NCI-H2107 (cell line): ENCODE data around the gene RAB10.
"Not testable (repeated sequence)": the region's sequence is repeated elsewhere in the genome, so short reads cannot be mapped to it uniquely, and the experiment has no call there.

Experiments used
- DNase-seq: peaks from one replicate; lab custom pipeline; 2025; lab: John Stamatoyannopoulos, UW

The RAB10 gene

DNA sequence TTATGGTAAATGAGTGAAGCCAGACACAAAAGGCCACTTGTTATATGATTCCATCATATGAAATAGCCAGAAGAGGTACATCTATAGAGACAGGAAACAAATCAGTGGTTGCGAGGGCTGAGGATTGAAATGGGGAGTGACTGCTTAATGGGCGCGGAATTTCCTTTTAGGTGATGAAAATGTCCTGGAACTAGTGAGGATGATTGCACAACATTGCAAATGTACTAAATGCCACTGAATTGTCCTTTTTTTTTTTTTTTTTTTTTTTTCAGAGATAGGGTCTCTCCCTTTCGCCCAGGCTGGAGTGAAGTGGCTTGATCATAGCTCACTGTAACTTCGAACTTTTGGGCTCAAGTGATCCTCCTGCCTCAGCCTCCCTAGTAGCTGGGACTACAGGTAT is 123.7 kb downstream of the RAB10 start:
- DNase-seq, result no peak

DNA sequence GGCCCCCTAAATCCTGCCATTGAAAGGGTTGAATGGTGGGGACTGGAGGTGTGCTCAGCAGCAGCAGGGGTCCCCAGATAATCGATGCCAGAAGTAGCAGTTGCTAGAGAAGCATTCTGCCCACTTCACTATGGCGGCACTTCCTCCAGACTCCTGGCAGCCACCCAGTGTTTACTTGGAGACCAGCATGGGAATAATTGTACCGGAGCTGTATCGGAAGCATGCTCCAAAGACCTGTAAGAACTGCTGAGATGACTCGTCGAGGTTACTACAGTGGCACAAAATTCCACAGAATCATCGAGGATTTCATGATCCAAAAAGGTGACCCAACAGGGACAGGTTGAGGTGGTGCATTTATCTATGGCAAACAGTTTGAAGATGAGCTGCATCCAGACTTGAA is 128.0 kb downstream of the RAB10 start:
- no peak for DNase-seq

DNA sequence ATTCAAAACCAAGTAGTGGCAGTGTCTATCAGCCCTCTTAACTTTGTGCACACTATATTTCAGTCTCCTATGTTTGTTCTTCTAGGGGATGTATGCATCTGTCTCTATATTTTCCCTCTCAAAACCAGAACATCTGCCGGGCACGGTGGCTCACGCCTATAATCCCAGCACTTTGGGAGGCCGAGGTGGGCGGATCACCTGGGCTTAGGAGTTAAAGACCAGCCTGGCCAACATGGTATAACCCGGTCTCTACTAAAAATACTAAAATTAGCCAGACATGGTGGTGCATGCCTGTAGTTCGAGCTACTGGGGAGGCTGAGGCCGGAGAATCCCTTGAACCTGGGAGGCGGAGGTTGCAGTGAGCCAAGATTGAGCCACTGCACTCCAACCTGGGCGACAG is 129.1 kb downstream of the RAB10 start:
- DNase-seq, result no peak

DNA sequence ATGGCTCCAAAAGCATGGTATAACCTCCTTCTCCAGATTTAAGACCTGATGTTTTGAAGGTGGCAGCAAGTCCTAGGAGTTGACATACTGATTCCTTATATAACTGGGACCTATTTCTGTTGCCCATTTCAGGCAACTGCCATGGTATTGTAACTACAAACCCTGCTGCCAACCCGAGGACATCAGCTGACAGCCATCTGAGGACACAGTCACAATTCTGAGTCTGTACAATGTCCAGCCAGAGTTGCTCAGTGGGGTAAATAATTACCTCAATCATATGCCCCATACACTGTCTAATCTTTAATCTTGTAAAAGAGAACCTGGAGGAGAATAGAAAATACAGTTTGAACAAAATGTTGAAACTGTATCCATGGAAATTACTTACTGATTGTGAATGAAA is 130.3 kb downstream of the RAB10 start:
- DNase-seq, result no peak

DNA sequence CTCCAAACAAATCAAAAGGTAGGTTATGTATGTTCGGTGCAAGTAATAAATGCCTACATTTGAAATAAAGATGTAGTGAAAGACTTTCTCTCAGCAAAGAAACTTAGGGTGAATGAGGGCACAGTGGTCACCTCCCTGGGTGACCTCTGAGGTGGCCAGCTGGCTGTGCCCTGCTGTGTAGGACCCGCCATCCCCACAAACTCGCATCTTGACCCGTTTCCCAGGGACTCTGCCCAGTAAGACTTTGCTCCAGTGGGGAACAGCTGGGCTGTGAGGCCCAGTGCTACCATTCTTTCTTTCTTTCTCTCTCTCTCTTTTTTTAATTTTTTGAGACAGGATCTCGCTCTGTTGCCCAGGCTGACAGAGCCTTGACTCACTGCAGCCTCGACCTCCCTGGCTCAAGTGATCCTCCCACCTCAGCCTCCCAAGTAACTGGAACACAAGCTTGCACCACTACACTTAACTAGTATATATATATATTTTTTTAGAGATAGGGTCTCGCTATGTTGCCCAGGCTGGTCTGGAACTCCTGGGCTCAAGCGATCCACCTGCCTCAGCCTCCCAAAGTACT is 130.8 kb downstream of the RAB10 start:
- DNase-seq, result no peak

DNA sequence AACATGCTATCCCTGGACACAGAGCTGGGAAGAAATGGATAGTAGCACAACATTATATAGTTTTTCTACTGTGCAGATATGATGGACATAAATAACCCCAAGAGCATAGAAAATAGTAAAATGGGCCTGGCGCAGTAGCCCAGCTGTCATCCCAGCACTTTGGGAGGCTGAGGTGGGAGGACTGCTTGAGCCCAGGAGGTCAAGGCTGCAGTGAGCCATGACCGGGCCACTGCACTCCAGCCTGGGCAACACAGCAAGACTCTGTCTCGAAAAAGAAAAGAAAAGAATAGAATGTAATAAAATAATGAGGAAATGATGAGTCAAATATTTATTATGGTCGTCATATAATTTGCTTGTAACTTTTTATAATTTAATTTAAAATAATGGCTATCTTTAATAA is 131.5 kb downstream of the RAB10 start:
- DNase-seq, result no peak

DNA sequence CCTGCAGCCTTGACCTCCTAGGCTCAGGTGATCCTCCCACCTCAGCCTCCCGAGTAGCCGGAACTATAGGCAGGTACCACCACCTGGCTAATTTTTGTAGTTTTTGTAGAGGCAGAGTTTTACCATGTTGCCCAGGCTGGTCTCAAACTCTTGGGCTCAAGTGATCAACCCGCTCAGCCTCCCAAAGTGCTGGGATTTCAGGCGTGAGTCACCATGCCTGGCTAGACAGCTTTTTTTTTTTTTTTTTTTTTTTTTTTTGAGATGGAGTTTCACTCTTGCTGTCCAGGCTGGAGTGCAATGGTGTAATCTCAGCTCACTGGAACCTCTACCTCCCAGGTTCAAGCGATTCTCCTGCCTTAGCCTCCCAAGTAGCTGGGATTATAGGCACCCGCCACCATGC is 132.7 kb downstream of the RAB10 start:
- not testable (repeated sequence) for DNase-seq

DNA sequence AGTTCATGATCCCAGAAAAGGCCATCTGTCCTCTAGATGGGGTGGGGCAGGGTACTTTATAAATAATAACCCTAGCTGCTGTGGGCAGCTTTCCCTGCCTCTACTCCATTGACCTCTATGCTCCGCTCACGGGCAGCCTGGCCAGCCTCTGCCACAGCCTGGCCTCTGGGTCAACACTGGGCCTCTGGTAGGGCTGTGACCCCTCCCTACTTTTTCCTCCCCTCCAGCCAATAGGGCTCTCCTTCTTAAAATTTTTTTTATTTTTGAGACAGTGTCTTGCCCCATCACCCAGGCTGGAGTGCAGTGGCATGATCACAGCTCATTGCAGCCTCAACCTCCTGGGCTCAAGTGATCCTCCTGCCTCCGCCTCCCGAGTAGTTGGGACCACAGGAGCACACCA is 134.9 kb downstream of the RAB10 start:
- no peak for DNase-seq

DNA sequence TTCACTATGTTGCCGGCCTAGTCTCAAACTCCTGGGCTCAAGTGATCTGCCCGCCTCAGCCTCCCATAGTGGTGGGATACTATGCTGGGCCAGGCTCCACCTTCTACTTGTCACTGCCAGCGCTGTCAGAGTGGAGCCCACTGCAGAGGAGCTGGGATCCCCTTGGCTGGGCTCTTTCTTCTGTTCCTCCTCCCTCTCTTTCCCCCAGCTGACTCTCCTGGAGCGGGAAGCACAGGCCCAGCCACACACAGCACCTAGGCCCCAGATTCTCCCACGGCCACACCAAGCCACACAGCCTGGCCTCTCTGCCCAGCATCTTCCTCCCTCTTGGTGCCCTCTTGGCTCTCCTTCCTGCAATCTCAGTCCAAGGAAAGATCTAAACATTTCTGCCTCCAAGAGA is 135.3 kb downstream of the RAB10 start:
- no peak for DNase-seq

DNA sequence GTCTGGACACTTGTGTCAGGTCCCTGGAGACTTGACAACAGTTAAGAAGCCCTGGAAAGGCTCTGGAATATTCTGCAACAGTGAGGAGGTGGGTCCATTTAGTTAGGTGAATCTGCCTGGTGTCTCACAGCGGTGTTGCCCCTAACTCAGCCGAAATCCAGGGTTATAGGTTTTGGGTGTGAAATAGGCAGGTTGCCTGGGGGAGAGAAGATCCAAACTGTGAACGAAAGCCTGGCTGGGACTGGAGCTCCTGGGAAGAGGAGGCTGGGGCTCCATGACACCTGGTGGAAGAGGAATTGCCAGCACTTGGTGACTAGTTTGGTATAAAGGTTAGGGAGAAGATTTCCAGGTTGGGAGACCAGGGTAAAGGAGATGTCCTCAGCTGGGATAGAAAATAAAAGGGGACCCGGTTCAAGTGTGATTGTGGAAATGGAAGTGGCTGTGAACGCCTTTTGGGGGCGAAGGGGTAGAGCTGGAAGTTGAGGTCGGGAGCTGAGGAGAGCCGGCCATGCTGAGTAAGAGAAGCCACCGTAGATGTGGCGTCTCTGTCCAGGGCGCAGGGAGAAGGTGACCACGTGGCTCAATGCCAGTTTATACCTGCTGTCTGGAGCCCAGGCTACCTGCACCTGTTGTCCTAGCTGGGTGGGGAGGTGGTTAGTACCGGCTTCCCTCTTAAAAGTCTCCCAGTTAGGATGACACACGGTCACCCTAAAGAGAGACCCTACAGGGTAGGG is 136.0 kb downstream of the RAB10 start:
- DNase-seq, result no peak

DNA sequence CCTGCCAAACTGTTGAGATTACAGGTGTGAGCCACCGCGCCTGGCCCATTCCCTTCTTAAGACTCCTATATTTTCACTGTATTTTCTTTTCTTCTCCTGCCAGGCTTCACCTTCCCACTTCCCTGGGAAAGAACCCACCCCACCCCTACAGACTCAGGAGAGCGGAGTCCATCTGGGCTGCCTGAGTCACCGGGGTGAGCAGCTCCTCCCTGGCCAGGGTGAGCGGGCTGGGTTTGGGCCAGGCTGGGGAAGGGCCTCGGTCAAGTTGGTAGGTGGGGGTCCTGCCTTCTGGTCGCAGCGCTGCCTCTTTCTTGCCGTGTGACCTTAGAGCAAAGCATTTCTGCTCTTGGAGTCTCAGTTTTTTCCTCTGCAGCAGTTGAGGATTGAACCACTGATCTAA is 136.9 kb downstream of the RAB10 start:
- no peak for DNase-seq

DNA sequence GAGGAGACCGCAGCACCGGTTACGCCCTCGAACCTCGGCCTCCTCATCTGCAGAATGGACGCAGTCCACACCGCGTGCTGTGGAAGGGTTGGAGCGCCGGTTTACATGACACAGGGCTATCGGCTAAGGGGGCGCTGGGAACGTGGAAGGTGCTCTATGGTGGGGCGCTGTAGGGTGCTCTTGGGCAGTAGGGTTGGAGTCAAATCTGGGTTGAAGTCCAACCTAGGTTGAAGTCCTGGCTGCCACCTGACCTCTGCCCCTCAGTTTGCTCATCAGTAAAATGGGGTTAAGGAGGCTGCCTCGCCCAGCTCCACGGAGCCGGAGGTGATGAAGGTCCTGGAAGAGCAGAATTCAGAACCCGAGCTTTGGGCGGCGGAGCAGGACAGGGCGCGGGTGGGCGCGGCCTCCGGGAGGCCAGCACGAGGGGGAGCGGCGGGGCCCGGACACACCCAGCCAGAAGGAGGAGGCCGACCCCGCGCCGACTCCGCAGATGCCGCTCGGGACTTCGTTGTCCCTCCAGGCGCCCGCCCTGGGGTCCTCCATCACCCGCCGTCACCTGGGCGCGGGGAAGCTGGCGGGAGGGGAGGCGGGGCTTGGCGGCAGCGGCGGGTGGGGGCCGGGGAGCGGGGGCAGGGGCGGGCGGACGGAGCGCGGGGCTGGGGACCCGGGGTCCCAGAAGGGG is 138.4 kb downstream of the RAB10 start:
- DNase-seq, result no peak

DNA sequence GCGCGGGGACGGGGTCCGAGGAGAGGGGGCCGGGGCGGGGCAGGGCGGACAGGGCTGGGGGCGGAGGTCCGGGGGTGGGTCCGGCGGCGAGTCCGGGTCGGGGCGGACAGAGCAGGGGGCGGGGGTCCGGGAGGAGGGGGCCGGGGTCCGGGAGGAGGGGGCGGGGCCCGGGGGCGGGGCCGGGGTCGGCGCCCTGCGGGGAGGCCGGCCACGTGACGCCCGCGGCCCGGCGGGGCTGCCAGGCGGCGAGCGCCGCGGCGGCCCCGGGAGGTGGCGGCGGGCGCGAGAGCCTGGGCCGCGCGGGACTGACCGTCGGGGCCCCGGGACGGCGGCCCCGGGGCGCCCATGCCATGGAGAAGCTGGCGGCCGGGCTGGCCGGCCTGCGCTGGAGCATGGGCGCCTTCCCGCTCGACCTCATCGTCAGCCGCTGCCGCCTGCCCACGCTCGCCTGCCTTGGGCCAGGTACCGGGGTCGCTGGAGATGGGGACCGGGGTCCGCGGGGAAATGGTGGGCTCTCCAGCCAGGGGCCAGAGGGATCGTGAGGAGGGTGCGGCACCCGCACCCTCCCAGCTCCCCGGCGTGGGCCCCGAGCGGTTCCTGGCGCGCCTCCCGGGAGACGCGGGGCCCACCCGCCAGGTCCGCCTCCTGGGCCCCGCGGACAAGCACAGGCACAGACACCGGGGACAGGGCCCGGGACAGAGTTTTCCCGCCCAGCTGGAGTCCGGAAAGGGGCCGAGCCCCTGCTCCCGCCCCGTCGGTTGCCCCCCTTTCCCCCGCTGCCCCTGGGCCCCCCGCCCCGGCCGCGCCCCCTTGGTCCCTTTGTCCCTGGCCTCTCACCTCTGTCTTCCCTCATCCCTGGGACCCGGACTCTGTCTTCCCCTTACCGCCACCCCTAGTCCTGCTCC is 139.2 kb downstream of the RAB10 start, which contains the start of gene GAREM2:
TSS of gene GAREM2 (plus strand) at position 218 of the 905 bp plus-strand sequence. CDS start at position 351, 133 bp downstream.
- no peak for DNase-seq

DNA sequence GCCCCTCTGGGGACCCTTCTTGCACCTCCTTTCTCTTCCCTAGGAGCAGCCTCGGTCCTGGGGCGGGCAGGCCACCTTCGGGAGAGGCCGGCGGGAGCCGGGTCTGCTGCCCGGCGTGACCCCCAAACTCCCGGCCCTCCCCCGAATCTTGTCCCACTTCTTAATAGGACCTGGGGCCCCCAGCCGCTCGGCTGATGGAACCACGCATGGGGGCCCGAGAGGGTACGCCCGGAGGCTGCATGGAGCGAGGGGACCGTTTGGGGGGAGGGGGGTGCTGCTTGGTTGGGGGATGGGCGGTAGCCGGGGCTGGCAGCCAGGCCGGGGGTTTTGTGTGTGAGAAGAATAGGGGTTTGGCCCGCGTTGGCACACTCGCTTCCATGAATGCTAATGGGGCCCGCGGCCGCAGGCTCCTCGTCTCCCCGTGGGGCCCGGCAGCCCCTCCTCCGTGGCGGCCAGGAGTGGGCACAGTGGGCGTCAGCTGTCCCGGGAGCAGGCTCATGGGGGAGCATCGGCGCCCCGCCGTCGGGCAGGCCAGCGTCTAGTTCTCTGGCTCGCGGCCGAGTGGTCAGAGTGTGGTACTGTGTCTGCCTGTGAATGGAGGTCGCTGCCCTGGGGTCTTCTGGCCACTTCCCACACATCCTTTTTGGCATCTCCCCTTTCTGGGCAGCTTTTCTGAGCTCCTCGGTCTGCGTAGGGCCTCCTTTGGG is 140.0 kb downstream of the RAB10 start:
- DNase-seq, result no peak

DNA sequence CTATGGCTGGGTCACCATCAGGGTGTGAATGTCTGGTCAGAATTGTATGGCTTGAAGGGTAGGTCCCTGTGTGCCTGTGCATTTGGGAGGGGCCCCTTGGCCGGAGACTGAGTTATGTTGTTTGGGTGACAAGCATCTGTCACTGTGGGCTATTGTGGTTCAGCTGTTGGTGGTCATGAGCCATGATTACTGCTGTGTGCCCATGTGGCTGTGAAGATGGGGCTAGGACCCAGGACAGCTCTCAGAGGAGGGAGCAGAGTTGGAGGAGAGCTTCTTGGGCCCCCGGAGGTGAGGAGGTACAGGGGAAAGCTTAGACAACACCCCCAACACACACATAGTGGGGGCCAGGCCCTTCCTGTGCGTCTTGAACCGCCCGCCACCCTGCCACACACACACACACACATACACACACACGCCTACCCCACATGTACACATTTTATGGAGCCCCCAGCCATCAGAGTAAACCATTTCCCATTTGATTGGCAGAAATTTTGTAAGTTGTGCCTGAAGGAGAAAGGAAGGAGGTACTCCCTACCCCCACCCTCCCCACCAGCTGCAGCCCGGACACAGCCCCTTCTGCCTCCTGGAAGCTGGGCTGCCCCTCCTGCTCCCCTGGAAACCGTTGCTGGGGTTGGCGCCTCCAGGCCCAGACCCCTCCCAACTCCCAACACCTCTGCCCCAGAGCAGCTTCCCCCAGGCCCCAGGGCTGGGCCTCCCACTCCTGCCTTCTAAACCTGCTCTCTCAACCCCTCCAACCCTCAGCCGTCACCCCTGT is 141.0 kb downstream of the RAB10 start:
- no peak for DNase-seq

DNA sequence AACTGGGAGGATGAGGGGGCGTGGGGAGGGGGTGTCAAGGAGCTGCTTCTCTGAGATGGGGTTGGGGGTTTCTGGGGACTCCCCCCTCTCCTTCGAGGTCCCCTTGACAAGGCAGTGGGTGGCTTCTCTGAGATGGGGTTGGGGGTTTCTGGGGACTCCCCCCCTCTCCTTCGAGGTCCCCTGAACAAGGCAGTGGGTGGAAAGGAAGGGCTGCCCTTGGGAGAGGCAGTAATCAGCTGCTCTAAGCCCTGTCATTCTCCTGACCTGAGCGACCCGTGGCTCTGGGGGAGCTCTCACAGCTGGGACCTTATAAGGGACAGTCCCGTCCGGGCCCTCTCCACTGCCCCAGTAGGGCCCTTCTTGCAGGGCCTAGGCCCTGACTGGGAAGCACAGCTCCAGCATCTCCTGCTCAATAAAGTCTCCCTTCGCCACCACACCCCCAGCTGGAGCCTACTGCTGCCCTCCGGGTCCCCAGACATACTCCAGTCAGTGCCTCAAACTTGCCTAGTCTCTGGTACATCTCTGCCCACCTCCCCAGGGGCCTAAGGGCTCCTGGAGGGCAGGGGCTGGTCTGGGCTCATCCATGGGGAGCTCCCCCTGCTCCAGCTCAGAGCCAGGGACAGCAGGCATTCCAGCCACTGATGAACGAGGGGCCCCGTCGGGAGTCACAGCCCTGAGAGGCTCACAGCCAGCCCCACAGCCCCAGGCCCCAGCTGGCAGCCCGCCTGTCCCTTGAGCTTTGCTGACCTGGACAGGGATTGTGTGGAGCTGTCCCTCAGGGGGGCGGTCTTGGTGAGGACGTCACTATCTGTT is 141.8 kb downstream of the RAB10 start:
- no peak for DNase-seq

DNA sequence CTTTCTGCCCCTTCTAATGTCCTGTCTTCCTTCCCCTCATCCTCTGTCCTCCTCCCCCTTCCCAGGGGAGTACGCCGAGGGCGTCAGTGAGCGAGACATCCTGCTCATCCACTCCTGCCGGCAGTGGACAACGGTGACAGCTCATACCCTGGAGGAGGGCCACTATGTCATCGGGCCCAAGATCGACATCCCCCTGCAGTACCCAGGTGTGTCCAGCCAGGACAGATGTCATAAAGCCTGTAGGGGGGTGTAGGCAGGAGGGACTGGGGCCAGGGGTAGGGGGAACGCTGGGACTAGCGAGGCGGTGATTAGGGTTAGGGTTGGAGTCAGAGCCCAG is 142.4 kb downstream of the RAB10 start:
- no peak for DNase-seq

DNA sequence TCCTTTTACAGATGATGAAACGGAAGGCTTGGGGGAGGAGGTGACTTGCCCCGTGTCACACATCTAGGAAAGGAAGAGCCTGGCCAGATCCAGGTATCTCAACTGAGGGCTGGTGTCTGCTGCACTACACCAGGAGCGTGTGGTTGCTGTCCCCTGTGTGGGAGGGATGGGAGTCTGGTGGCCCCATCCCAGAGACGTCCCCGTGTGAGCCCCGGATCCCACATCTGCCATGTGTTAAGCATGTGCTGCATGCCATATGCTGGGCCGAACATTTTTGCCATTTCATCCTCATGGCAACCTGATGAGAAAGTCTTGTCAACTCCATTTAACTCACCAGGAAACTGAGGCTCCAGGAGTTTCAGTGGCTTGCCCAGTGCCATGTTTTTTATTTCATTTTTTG is 143.2 kb downstream of the RAB10 start:
- no peak for DNase-seq

DNA sequence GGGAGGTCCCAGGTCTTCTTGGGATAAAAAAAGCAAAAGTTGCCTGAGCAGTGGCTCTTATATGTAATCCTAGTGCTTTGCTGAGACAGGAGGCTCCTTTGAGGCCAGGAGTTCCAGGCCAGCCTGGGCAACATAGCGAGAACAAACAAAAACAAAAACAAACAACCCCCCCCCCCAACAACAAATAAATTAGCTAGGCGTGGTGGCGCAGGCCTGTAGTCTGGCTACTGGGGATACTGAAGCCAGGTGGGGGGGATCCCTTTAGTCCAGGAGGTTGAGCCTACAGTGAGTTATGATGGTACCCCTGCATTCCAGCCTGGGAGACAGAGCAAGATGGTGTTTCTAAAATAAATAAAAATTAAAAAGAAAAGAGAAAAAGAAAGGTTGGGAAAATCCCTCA is 144.4 kb downstream of the RAB10 start:
- no peak for DNase-seq

DNA sequence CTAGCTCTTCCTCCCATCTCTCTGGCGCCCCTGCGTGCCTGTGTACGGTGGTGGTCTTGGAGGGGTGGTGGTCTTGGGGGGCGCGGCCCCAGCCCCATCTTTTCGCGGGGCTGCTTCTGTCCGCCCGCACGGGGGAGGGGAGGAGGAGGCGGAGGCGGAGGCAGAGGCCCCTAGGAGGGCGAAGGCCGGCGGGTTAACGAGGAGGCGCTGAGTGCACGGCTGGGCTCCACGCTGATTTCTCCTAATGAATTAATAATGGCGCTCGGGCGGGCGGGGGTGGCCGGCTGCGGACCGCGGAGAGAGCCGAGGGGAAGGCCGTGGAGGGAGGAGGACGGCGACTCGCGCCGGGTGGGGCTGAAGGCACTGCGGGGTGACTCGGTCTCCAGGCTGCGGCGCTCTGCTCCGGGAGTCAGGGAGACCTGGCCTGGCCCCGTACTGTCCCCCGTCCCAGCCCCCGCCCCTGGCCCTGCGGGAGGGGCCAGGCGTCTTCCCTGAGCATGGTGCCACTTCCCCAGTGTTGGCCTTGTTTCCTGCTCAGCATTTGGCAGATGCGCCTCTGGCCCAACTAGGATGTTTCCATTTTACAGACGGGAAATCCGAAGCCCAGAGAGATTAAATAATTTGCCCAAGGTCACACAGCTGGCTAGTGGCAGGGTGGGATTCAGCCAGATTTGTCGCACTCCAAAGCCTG is 145.0 kb downstream of the RAB10 start:
- DNase-seq, result no peak
